Mesenchymal stem cell (in vitro differentiated cells and primary cell): Measurements from ENCODE around the gene MS4A7.
A peak's percentile ranks its signal among the peaks of the same experiment; 100 is the strongest.
"Not testable (repeated sequence)": the region's sequence is repeated elsewhere in the genome, so short reads cannot be mapped to it uniquely, and the experiment has no call there.

Experiments
- DNase-seq: peaks from one replicate; pipeline ENCODE4 v3.0.0-alpha.2; 2013
- H2AFZ ChIP-seq: one replicate; pipeline ENCODE4 v1.6.1; 2013; ENCODE audit warnings: low read depth, mild to moderate bottlenecking, control low read depth, inconsistent platforms, low read length, moderate library complexity
- H2AK5ac ChIP-seq: 2 replicates; pipeline ENCODE4 v1.6.1; 2013; ENCODE audit warnings: low read length, moderate library complexity, mild to moderate bottlenecking, inconsistent platforms; ENCODE audit not compliant: severe bottlenecking
- H2BK120ac ChIP-seq: one replicate; pipeline ENCODE4 v1.6.1; 2013; ENCODE audit warnings: low read depth, mild to moderate bottlenecking, inconsistent platforms, low read length, moderate library complexity
- H2BK12ac ChIP-seq, 2 experiments: one replicate each; pipeline ENCODE4 v1.6.1; 2013; ENCODE audit warnings: inconsistent platforms in 2 of 2, low read length in 2 of 2, mild to moderate bottlenecking in 2 of 2, moderate library complexity in 2 of 2, control low read depth in 1 of 2
- H2BK15ac ChIP-seq: one replicate; pipeline ENCODE4 v1.6.1; 2013; ENCODE audit warnings: mild to moderate bottlenecking, low read depth, inconsistent platforms; ENCODE audit not compliant: poor library complexity, severe bottlenecking
- H2BK5ac ChIP-seq: 2 replicates; pipeline ENCODE4 v1.6.1; 2013; ENCODE audit warnings: low read depth, mild to moderate bottlenecking, low read length, control low read depth, inconsistent platforms; ENCODE audit not compliant: poor library complexity, severe bottlenecking
- H3K14ac ChIP-seq, 2 experiments: one replicate each; pipeline ENCODE4 v1.6.1; 2013; ENCODE audit warnings: inconsistent platforms in 2 of 2, low read length in 2 of 2, control low read depth in 1 of 2, mild to moderate bottlenecking in 1 of 2, moderate library complexity in 1 of 2
- H3K18ac ChIP-seq, 2 experiments: one replicate each; pipeline ENCODE4 v1.6.1; 2013; ENCODE audit warnings: inconsistent platforms in 2 of 2, low read length in 2 of 2, control low read depth in 1 of 2, low read depth in 1 of 2, mild to moderate bottlenecking in 1 of 2
- H3K23ac ChIP-seq, 2 experiments: one replicate each; pipeline ENCODE4 v1.6.1; 2013; ENCODE audit warnings: inconsistent platforms in 2 of 2, low read length in 2 of 2, mild to moderate bottlenecking in 2 of 2, moderate library complexity in 2 of 2, control low read depth in 1 of 2
- H3K27ac ChIP-seq: 2 replicates; pipeline ENCODE4 v1.5.1; 2013; ENCODE audit warnings: mild to moderate bottlenecking, moderate library complexity, low read length, control low read depth, inconsistent platforms; ENCODE audit not compliant: poor library complexity, severe bottlenecking
- H3K27me3 ChIP-seq, 2 experiments: 2 replicates each; pipeline versions ENCODE4 v1.6.1 to v1.7.0; 2013; ENCODE audit warnings: low read length in 2 of 2, mild to moderate bottlenecking in 2 of 2, moderate library complexity in 2 of 2, control low read depth in 1 of 2, inconsistent platforms in 1 of 2; ENCODE audit not compliant: control insufficient read depth in 1 of 2, insufficient read depth in 1 of 2
- H3K36me3 ChIP-seq, 2 experiments: 2 replicates each; pipeline versions ENCODE4 v1.6.1 to v1.7.0; 2013; ENCODE audit warnings: low read length in 2 of 2, control low read depth in 1 of 2, inconsistent platforms in 1 of 2, low read depth in 1 of 2, mild to moderate bottlenecking in 1 of 2; ENCODE audit not compliant: insufficient read depth in 2 of 2, control insufficient read depth in 1 of 2
- H3K4ac ChIP-seq, 2 experiments: one replicate each; pipeline ENCODE4 v1.6.1; 2013; ENCODE audit warnings: inconsistent platforms in 2 of 2, low read length in 2 of 2, mild to moderate bottlenecking in 2 of 2, moderate library complexity in 2 of 2, control low read depth in 1 of 2, low read depth in 1 of 2
- H3K4me1 ChIP-seq: 2 replicates; pipeline ENCODE4 v1.6.1; 2013; ENCODE audit warnings: low read depth, low read length, control low read depth; ENCODE audit not compliant: control insufficient read depth, insufficient read depth
- H3K4me2 ChIP-seq: 2 replicates; pipeline ENCODE4 v1.6.1; 2013; ENCODE audit warnings: low read length, mild to moderate bottlenecking, inconsistent platforms; ENCODE audit not compliant: poor library complexity, severe bottlenecking
- H3K4me3 ChIP-seq, 2 experiments: 2 replicates each; pipeline versions ENCODE4 v1.5.1 to v1.7.0; 2013; ENCODE audit warnings: low read length in 2 of 2, mild to moderate bottlenecking in 2 of 2, control low read depth in 1 of 2, low read depth in 1 of 2; ENCODE audit not compliant: insufficient read depth in 1 of 2
- H3K79me1 ChIP-seq: replicated peaks from 2 replicates; pipeline ENCODE4 v1.6.1; 2013; ENCODE audit warnings: mild to moderate bottlenecking, control low read depth, low read length, inconsistent platforms; ENCODE audit not compliant: poor library complexity, severe bottlenecking
- H3K9ac ChIP-seq: 2 replicates; pipeline ENCODE4 v1.7.0; 2013; ENCODE audit warnings: mild to moderate bottlenecking, low read length, moderate library complexity
- H3K9me3 ChIP-seq: 2 replicates; pipeline ENCODE4 v1.7.0; 2013; ENCODE audit warnings: mild to moderate bottlenecking, low read length; ENCODE audit not compliant: control insufficient read depth
- H4K8ac ChIP-seq: one replicate; pipeline ENCODE4 v1.6.1; 2013; ENCODE audit warnings: inconsistent platforms, mild to moderate bottlenecking, low read length, moderate library complexity
- H4K91ac ChIP-seq: one replicate; pipeline ENCODE4 v1.6.1; 2013; ENCODE audit warnings: mild to moderate bottlenecking, low read length, inconsistent platforms
- WGBS: methylation state at CpG from one replicate; pipeline ENCODE4 v1.1.7; 2013; ENCODE audit warnings: mixed read lengths; 5-methylcytosine and 5-hydroxymethylcytosine counted together

The MS4A7 gene

DNA sequence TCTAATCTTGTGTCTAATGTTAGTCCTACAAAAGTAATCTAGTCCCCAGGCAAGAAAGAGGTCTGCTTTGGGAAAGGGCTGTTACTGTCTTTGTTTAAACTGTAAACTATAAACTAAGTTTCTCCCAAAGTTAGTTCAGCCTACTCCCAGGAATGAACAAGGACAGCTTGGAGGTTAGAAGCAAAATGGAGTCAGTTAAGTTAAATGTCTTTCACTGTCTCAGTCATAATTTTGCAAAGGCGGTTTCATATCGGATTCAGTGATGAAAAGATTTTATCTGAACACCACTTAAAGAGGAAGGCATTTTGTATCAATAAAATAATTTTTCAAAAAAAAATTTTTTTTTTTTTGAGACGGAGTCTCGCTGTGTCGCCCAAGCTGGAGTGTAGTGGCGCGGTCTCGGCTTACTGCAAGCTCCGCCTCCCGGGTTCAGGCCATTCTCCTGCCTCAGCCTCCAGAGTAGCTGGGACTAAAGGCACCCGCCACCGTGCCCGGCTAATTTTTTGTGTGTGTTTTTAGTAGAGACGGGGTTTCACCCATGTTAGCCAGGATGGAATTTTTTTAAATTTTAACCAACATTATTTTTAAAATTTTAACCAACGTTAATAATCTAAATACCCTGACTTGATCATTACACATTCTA is 11.9 kb upstream of the MS4A7 start:
- H2BK12ac ChIP-seq, H3K9me3 ChIP-seq: not testable (repeated sequence)

DNA sequence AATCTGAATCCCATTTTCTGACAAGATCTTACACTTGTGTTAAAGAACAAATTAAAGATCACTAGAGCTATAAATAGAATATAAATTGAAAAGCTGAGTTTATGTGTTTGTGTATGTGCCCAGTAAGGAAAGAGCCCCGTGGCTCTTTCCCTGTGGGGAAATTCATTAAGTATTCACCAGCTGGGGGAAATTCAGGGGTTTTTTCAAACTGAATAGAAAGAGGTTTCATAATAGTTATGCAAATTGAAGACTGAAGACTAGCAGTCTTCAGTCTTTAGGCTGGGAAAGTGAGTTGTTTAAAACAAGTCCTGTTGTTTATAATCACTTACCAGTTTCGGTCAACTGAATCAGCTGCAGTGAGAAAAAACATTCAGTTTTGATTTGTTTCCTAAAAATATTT is 11.3 kb upstream of the MS4A7 start:
- Histone ChIP-seq H3K4me2 (no peak overlapping the region), H3K27me3 (peaks cover 0 to 8% of the 10 kb centered on the region in 2 experiments)

More for the DNA sequence above, 11.9 kb upstream of the MS4A7 start:
- H4K8ac ChIP-seq, H3K14ac ChIP-seq, H3K36me3 ChIP-seq, H4K91ac ChIP-seq, H2AFZ ChIP-seq, H3K9ac ChIP-seq, H2BK120ac ChIP-seq, H3K18ac ChIP-seq, H3K4me2 ChIP-seq, H2BK5ac ChIP-seq, DNase-seq, H3K4me1 ChIP-seq, H3K79me1 ChIP-seq, H3K27me3 ChIP-seq, H3K4me3 ChIP-seq, H3K23ac ChIP-seq, H3K4ac ChIP-seq, H2BK15ac ChIP-seq, H2AK5ac ChIP-seq, H3K27ac ChIP-seq: not testable (repeated sequence)
- 100% methylated on average over 6 of the region's 15 CpGs for WGBS

DNA sequence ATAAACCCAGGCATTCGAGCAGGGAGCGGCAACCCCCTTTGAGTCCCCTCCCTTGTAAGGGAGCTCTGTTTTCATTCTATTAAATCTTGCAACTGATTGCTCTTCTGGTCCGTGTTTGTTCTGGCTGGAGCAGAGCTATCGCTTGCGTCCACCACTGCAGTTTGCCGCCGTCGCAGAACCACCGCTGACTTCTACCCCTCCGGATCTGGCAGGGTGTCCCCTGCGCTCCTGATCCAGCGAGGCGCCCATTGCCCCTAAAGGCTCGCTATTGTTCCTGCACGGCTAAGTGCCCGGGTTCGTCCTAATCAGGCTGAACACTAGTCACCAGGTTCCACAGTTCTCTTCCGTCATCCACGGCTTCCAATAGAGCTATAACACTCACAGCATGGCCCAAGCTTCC is 10.4 kb upstream of the MS4A7 start:
- Histone ChIP-seq H3K23ac (no peak overlapping the region), H2AFZ (no peak overlapping the region), H2BK12ac (no peak overlapping the region), H4K8ac (no peak overlapping the region), H3K27ac (no peak overlapping the region), H2BK120ac (no peak overlapping the region), H2AK5ac (no peak overlapping the region), H3K14ac (no peak overlapping the region), H3K4me1 (no peaks in the 10 kb centered on the region), H3K27me3 (peaks cover 0 to 8% of the 10 kb centered on the region in 2 experiments), H4K91ac (no peak overlapping the region), H3K9ac (no peak overlapping the region), H3K4me2 (no peak overlapping the region), H2BK15ac (no peak overlapping the region), H3K18ac (no peak overlapping the region), H3K4me3 (no peak overlapping the region), H3K9me3 (no peaks in the 10 kb centered on the region), H3K79me1 (no peaks in the 10 kb centered on the region), H3K36me3 (no peaks in the 10 kb centered on the region), H3K4ac (no peak overlapping the region), H2BK5ac (no peak overlapping the region)
- WGBS, result 90% methylated on average over 19 of the region's 19 CpGs
- no peak for DNase-seq

More for the DNA sequence above, 11.3 kb upstream of the MS4A7 start:
- no peaks in the 10 kb centered on the region for H3K79me1 ChIP-seq
- no peak overlapping the region for H3K14ac ChIP-seq
- no peak overlapping the region for H3K9ac ChIP-seq
- no peak overlapping the region for H3K4me3 ChIP-seq
- H3K27ac ChIP-seq, result no peak overlapping the region
- no peak overlapping the region for H2BK120ac ChIP-seq
- no peaks in the 10 kb centered on the region for H3K36me3 ChIP-seq
- H2BK5ac ChIP-seq, result no peak overlapping the region
- no peak overlapping the region for H2AK5ac ChIP-seq
- no peak overlapping the region for H2BK12ac ChIP-seq
- no peak overlapping the region for H4K8ac ChIP-seq
- DNase-seq, result peak; percentile 44
- H3K23ac ChIP-seq, result no peak overlapping the region
- H3K4me1 ChIP-seq, result no peaks in the 10 kb centered on the region
- no peak overlapping the region for H3K4ac ChIP-seq
- H4K91ac ChIP-seq, result no peak overlapping the region
- H3K18ac ChIP-seq, result no peak overlapping the region
- H2AFZ ChIP-seq, result no peak overlapping the region
- WGBS, result 64% methylated on average over 1 of the region's 2 CpGs
- H3K9me3 ChIP-seq, result no peaks in the 10 kb centered on the region
- H2BK15ac ChIP-seq, result no peak overlapping the region

DNA sequence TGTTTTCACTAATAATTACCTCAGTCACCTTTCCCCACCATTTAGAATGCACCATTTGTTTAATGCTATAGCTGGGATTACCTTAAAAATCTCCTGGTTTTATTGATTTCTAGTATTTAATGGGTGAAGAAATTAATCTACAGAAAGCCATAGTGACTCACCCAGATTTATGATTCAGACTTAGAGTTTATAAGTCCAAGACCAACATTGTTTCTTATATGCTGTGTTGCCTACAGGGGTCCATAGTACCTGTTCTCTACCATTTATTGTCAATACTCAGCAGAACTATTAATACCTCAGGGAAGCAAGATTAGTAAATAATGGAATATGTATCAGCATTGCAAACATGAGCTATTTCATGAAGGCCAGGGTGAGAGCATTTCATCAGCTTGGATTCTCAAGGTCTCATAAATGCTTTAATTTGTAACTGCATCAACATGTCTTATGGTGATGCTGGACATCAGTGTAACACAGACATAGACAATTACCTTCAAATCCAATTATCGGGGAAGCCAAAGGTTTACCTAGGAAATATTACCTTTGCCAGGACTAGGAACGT is 8.0 kb upstream of the MS4A7 start:
- Histone ChIP-seq H2BK15ac (no peak overlapping the region), H3K23ac (no peak overlapping the region), H3K27me3 (no peaks in the 10 kb centered on the region), H3K9me3 (no peaks in the 10 kb centered on the region), H2AFZ (no peak overlapping the region), H3K4me1 (no peaks in the 10 kb centered on the region), H3K27ac (peak overlapping the region; percentile 55), H2BK5ac (no peak overlapping the region), H3K36me3 (no peaks in the 10 kb centered on the region), H3K4me2 (no peak overlapping the region), H4K8ac (no peak overlapping the region), H3K14ac (no peak overlapping the region), H3K9ac (no peak overlapping the region), H2AK5ac (no peak overlapping the region), H3K18ac (no peak overlapping the region), H4K91ac (no peak overlapping the region), H2BK120ac (no peak overlapping the region), H2BK12ac (no peak overlapping the region), H3K4me3 (no peak overlapping the region), H3K4ac (no peak overlapping the region), H3K79me1 (no peaks in the 10 kb centered on the region)
- WGBS, result 43% methylated on average over 2 of the region's 2 CpGs
- DNase-seq, result no peak
